NCI-H1105 (cell line): ENCODE measurements around the gene INTS6.

Experiments used
- DNase-seq: peaks from one replicate; lab custom pipeline; 2025; lab: John Stamatoyannopoulos, UW

Gene INTS6

DNA sequence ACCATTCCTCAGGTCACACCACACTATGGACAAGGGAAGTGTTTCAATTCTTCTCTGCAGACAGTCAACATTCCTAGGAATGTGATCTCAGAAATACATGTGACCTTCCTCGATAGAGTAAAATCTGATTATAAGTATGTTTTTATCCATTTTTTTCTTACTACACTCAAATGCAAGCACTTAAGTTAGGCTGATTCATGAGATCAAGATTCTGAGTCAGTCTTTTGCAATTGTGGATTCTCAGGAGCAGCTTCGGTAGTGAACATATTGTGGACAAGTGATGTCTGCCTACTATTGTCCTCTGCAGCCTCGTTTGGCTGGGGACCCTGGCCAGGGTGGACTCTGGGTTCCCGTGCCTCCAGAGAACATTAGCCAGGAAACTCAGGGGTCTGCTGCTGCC, 110.1 kb downstream of the INTS6 start:
- DNase-seq, result no peak

DNA sequence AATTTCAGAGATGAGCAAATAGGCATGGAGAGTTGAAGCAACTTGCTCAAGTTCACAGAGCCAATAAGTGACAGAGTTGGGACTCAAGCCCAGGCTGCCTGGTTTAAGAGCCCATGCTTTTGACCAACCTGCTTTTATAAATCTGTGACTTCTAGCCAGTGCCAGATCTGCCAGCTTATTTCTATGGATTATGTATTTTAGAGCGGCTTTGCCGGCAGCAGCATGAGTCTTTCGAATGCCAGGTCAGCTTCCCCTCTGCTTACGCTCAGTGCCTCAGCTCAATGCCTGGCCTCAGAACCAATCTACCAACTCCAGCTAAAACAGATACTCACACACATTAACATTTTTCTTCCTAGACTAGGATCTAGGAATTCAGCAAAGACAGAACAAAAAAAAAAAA, 111.0 kb downstream of the INTS6 start:
- DNase-seq, result no peak

DNA sequence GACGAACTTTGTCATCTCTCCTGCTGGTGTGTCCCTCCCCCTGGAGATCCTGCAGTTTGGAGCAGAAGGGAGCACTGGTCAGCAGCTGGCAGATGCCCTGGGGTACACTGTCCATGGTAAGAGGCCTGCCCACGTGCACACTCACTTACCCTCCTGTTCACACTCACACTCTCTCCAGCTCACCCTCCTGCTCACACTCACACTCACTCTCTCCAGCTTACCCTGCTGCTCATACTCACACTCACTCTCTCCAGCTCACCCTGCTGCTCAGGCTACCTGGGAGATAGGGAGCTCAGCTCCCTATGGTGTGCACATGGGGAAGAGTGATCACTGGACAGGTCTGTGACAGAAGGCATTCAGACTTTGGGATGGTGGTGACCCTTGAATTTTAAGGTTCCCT, 111.6 kb downstream of the INTS6 start:
- no peak for DNase-seq

DNA sequence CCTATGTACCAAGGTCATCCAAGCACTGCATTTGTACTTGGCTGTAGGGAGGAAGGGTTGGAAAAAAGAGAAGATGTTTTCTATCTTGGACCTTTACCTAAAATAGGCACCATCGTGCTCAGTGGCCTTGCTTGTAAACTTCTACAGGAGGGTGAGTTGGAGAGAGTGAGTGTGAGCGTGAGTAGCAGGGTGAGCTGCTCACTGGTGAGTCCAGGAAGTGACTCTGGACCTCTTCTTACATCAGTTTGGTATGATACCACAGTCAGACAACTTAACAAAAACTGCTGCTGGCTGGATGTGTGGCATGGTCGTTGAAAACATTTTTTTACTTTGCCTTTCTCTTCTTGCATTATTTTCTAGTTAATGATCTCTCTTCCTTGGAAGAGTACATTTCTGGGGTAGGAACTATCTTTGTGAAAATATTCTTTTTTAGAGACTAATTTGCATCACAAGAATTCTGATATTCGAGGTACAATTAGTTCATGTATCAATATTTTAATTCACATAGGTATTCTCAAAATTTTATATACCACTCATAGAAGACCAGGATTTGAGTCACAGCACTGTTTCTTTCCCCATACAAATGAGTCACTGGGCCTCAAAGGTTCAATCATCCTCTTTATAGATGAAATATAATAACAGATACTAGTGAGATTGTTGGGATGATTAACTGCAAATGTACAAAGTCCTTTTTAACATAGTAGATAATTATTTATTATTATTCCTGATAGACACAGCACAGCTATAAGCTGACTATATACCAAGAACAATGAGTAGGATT, 112.7 kb downstream of the INTS6 start:
- no peak for DNase-seq

DNA sequence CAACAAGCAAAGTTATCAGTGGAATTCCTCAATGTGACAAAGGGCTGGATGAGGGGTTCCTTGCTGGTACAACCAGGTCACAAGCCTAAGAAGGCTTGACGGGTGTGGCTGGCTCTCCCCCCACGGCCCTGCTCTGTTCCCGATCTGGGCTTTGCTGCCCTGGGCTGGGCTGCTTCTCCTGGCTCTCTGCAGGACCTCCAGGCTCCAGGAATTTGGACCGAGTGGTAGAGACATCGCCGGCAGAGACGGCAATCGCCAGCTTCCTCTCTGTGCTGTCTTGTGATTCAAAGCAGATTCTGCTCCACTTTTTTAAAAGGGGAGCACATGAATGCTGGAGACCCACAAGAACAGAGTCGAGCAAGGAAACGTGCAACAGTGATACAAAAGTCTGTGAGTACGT, 113.5 kb downstream of the INTS6 start, which contains the start of gene SERPINE3:
SERPINE3 (plus strand) TSS at position 338 of the 400 bp plus-strand sequence. CDS start 1,401 bp downstream, outside the sequence.
- no peak for DNase-seq

DNA sequence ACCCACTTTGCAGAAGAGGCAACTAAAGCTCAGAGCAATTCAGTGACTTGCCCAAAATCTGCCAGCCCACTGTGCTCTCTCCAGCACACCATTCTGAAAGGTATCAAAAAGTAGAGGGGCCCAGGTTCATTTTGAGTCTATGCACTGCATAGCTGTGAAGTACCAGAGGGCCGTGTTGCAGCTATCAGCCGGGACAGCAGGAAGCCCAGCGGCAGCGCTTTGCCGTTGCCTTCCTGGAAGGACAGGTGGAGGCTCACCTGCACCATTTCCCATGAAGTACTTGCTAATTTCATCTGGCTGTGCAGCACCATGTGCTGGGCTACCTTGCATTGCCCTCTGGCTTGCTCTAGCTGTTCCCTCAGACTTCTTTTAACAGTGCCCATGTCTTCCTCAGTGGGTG, 116.1 kb downstream of the INTS6 start:
- no peak for DNase-seq

DNA sequence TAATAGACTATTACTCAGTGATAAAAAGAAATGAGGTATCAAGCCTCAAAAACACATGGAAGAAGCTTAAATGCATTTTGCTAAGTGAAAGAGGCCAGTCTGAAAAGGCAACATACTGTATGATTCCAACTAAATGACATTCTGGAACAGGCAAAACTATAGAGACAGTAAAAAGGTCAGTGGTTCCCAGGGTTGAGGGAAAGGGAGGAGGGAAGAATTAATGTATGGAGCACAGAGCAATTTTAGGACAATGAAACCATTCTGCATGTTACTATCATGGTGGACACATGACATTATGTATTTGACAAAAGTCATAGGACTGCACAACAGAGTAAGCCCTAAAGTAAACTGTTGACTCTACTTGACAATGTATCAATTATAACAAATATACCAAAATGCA, 119.0 kb downstream of the INTS6 start:
- no peak for DNase-seq

DNA sequence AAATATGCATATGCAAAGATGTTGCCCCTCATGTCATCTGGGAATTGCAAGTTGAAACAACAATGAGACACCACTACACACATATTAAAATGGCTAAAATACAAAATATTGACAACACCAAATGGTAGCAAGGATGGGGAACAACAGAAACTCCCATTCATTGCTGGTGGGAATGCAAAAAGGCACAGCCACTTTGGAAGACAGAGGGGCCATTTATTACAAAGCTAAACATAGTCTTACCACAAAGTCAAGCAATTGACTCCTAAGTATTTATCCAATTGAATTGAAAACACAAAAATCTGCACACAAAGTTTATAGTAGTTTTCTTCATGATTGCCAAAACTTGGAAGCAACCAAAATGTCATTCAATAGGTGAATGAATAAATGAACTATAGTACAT, 119.4 kb downstream of the INTS6 start:
- DNase-seq, result no peak

DNA sequence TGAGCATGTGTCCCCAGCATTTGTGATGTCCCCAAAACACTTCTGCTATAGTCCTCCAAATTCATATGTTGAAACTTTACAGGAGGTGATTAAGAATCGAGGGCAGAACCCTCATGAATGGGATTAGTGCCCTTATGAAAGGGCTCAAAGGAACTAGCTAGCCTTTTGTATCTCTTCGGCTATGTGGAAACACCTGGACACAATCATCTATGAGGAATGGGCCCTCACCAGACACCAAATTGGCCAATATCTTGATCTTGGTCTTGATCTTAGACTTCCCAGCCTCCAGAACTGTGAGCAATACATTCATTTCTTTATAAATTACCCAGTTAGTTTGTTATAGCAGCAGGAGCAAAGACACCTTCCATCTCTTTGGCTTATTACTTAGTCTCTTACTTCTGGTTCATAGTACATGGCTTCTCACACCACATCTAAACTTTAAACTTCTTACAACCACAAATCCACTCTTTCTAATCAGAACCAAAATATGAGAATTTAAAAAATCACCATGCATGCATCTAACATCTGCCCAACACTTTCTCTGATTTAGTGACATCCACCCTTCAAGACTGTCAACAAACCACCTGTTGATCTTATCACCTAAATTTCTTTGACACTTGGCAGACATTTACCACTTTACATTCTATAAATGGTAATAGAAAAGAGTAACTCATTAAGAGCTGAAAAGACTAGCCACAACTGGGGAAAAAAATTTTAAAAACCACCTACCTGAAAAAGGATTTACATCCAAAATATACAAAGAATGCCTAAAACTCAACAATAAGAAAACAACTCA, 120.1 kb downstream of the INTS6 start:
- no peak for DNase-seq

DNA sequence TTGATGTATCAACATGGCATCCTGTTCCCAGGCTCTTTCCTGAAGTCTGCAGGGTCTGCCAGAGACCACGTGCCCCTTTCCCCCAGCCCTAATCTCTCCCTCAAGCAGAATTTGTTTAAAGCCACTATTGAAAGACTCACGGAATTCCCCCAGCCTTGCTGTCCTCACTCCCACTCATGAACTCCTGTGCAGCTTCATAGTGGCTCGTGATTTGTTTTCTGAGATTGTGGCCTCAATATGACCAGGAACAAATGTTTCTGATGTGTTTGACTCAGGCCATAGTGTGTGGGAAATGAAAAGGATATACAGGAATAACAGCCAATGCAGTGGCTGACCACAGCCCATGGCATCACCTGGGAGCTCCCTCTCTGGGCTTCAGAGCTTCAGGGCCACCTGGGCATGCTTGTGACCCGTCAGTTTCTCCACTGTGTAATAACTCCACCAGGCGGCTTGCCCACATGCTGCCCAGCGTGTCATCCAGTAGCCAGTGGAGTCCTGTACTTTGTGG, 121.4 kb downstream of the INTS6 start:
- DNase-seq, result no peak

DNA sequence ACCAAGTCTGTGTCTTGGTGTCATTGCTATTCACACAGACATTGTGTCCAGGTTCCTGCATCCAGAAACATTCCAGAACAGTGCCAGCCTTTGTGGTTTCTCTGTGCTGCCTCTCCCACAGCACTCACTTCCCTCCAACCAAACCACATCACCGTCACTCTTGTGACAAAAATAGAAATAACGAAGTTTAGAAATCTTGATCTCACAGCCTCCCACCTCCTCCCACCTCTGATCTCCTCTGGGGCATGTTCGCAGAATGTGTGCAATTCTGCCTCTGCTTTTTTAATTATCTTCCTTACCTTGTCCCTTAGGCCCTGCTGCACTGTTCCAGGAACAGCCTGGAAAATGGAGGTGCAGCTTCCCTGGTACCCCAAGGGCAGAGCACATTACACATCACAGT, 122.0 kb downstream of the INTS6 start:
- no peak for DNase-seq

DNA sequence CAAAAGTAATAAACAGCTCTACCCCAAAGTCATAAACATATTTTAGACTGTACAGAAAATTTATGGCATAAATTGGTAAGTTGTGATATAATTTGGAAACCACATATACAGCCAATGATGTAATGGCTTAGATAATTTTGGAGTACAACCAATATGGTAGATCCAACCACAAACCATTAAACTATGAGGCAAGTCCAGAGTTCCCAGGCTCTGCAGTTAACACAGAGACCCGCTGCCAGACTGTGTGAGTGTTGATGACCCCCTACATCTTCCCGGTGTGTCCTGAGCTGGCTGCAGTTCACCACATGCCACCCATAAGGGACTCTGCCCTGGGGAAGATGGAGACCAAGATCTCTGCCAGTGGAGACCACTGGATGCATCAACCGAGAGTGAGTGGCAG, 123.2 kb downstream of the INTS6 start:
- DNase-seq, result no peak

DNA sequence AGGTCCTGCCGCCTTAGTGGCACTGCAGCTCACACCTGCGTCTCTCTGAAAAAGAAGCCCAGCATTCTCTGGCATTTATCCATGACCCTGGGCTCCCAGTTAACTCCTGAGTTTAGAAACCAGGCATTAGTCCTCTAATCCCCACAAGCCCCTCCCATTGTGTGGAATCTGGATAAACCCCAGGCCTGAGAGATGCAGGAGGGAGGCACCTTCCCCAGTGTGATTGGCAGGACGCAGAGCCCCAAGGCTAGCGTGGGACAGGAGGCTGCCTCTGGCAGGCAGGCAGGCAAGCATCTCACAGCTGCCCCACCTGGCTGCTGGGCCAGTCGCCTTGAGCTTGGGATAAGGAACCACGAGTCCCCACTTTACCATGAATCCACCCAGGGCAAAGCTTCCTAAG, 124.3 kb downstream of the INTS6 start:
- DNase-seq, result no peak

DNA sequence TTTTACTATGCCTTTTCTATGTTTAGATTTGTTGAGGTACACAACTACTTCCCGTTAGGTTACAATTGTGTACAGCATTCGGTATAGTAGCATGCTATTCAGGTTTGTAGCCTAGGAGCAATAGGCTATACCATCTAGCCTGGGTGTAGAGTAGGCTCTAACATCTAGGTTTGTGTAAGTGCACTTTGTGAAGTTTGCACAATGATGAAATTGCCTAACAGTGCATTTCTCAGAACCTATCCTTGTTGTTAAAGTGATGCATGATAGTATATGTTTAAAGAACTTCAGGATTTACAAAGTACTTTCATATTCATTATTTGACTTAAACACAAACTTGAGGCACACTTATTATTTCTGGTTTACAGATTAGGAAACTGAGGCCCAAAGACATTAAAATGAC, 124.9 kb downstream of the INTS6 start:
- DNase-seq, result no peak

DNA sequence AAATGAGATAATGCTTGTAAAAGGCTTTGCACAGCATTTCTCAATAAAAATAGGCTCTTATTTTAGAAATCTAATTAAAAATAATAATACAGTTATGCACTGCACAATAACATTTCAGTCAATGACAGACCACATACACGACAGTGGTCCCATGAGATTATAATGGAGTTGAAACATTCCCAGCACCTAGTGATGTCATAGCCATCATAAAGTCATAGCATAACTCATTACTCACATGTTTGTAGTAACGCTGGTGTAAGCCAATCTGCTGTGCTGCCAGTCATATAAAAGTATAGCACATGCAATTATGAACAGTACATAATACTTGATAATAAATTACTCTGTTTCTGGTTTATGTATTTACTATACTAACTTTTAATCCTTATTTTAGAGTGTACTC, 126.1 kb downstream of the INTS6 start:
- no peak for DNase-seq

DNA sequence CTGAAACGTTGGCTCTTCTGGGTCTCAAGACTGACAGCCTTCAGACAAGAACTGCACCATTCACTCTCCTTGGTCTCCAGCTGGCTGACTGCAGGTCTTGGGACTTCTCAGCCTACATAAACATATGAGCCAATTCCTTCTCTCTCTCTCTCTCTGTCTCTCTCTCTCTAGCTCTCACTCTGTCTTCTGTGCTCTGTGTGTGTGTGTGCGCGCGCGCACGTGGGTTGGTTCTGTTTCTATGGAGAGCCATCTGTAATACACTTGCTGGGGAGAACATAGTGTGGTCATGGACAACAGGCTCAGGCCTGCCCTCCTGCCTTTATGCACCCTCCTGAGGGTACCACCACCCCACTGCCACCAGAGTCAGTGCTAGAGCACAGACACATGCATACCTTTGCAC, 127.0 kb downstream of the INTS6 start:
- DNase-seq, result no peak

DNA sequence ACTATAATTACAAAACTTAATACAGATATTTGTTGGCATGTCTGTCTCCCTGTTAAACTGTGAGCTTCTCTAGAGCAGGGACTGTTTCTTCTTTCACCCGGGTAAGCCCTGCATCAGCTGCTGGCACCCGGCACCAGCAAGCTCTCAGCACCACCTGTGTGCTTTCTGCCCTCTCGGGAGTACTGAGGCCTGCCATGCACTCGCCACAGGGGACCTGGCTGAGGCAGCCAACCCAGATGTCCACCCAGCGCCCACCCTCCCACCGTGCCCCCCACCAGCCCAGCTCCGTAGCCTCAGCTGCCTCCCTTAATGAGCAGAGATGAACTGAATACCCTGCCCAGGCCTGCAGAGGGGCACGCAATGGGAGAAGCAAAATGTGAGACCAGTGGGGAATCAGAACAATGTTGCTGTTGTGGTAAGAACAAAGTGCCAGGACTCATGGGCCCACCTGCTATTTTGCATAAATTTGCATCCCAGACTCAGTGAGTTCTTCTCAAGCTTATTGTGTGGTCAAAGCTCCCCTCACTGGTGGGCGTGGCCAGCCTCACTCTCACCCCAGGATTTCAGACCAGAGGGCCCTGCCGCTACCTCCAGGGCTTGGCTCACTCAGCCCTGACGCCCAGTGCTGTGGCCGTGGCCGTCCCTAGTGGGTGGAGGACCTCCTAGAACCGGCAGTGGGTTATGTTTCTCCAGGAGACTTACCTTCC, 128.0 kb downstream of the INTS6 start:
- no peak for DNase-seq

DNA sequence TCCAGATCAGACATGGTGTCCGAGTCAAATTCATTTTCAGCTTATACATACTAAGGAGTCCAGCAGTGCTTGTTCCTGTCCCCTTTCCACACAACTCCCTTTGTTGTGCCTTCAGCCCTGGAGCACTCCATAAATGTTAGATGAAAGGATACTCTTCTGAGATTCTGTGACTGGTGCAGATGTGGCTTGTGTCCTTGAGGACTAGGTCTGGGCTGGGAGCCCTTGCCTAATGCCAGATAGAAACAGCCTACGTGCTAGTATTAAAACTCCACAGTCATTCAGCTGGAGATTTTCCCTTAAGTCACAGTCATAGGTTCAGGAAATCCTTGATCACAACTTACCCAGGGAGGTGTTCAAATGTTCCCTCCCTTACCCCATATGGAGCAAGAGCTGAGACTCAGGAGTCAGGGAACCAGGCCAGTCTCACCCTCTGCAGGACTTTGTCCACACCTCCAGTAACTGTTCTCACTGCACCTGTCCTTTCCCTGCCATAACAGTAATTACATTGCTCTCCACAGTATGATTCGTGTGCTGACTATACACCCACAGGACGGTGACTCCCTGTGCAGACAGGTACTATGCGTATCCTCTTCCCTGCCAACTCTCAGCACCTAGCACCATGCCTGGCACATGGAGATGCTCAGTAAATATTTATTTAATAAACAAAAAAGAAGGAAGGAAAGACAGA, 128.9 kb downstream of the INTS6 start:
- no peak for DNase-seq

DNA sequence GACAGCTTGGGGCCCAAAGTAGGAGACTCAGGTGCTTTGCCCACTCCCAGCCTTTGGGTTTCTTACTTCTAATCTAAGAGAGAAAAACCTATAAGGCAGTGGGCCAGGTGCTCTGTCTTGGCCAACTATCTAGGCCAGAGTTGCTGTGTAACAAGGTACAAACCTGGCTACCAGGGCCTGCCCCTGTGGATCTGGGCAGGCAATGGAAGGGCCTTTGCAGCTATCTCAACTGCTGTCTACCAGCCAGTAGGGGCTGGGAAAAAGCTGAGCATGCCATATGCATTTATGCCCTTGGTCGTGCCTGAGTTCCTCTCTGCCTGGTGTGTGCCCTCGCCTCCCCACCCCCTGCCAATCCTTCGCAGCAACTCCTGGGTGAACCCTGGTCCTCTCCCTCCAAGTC, 130.0 kb downstream of the INTS6 start:
- no peak for DNase-seq

DNA sequence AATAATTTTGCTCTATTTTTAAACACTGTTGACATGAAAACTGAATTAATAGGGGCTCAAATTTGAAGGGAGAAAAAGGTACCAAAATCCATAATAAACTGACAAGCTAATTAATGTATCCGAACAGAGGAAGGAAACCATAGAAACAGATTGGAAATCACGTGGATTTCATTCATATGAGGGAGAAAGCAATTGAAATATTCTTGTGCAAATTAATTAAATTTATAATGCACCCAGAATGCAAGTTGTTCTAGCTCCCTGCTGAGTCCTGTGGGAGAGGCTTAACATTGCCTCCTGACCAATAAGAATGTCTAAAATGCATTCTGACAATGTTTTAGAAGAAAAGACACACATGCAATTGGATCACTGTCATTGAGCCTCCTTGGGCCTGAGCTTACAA, 131.0 kb downstream of the INTS6 start:
- no peak for DNase-seq

DNA sequence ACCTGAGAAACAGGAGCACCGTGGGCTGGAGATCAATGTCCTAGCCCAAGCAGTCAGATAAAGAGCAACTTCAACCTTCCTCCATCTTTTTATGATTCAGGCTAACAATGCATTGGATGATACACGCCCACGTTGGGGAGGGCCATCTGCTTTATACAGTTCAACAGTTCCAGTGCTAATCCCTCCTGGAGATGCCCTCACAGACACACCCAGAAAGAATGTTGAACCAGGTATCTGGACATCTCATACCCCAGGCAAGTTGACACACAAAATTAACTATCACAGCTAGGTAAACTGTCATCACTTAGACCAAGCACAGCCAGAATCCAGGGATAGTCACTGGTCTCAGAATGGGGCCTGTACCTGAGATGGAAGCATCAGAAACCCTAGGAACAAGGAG, 134.0 kb downstream of the INTS6 start:
- no peak for DNase-seq

DNA sequence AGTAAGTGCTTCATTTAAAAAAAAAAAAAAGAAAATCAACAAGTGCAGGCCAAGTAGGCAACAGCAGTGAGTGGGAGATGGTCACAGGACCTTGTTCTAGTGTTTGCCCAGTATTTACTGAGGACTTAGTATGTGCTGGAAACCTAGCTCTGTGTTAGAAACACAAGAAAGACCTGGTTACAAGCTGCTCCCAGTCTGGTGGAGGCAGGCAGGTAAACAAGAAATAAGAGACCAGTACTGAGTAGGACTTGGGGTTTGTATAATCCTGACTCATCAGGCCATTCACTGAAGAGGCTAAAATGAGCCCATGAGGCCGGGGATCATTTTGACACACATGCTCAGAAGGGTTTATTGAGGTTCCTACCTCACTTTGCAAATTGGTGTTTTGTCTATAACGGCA, 134.8 kb downstream of the INTS6 start:
- DNase-seq, result no peak
